ENCODE results near the gene STEAP3.

- TF ChIP-seq CTCF (IDR thresholded peaks at IDR 0.05; ENCODE audit: low read length) (no peak), EZH2 (optimal IDR thresholded peaks at IDR 0.05; ENCODE audit: low read depth, low read length) (no peak), EZH2phosphoT487 (IDR thresholded peaks at IDR 0.05; ENCODE audit: low read length) (no peak)
These were observed 45.8 kb upstream of the STEAP3 start for GRCh38 chr2:119177838-119178190.
